Measurements from ENCODE around the gene IRX4.
"Not testable (repeated sequence)": the region's sequence is repeated elsewhere in the genome, so short reads cannot be mapped to it uniquely, and the experiment has no call there.

The IRX4 gene

DNA sequence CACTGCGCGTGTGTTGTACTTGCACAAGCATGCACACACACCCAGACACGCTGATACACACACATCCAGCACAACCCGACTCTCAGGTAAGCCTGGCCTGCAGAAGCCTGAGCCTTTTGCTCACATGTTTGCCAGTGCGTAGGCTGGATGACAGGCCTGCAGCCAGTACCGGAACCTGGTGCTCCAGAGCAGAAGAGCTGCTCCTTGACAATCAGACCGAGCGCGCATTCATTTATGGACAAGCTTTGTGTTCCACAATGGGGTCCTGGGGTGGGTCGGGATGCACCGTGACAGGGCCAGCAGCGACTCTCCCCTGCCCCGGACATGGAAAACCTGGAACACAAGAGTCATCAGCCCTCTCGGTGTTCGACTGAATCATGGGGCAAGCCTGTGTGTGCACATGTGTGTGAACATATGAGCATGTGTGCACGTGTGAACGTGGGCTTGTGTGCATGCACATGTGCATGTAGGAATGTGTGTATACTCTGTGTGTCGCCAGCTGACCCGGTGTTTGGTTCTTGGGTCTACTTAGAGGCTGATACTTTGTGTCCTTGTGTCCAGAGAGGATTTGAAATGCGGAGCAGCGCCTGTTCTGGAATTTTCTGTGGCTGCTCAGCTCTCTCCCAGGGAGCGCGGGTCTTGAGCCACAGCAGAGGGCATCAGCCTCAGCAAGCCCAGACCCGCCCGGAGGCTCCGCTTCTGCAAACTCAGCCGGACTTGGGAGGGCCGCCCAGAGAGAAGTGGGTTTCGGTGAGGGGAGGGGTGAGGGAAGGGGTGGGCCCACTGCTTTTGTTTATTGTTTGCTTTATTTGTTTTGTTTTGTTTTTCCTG, 32.2 kb downstream of the IRX4 start:
- H3K27ac Mint-ChIP-seq = no peak overlapping the region
- H3K4me1 Mint-ChIP-seq = no peaks in the 10 kb centered on the region
- no peak for DNase-seq
- no peak overlapping the region for H3K4me3 Mint-ChIP-seq
- H3K9me3 Mint-ChIP-seq = no peaks in the 10 kb centered on the region
- H3K27me3 Mint-ChIP-seq = peaks cover 75% of the 10 kb centered on the region
- ATAC-seq = no peak

DNA sequence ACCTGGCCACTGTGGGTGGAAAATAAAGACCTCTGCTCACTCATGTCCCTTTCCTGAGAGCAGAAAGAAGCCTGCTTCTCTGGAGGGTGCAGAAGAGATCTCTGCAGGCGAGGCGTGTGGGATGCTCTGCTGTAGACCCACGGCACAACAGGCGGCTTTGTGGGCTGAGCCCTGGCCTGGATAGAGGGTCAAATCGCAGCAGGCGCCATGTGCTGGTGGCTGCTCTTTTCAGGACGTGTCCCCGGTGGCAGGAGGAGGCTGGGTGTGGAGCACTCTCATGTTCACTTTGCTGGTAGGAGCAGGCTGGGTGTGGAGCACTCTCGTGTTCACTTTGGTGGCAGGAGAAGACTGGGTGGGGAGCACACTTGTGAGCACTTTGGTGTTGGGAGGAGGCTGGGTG, 35.1 kb downstream of the IRX4 start:
- Mint-ChIP-seq H3K27ac (no peak overlapping the region), H3K27me3 (peaks cover 46% of the 10 kb centered on the region), H3K4me3 (no peak overlapping the region), H3K4me1 (no peaks in the 10 kb centered on the region), H3K9me3 (no peaks in the 10 kb centered on the region)
- DNase-seq (no peak), ATAC-seq (no peak)

DNA sequence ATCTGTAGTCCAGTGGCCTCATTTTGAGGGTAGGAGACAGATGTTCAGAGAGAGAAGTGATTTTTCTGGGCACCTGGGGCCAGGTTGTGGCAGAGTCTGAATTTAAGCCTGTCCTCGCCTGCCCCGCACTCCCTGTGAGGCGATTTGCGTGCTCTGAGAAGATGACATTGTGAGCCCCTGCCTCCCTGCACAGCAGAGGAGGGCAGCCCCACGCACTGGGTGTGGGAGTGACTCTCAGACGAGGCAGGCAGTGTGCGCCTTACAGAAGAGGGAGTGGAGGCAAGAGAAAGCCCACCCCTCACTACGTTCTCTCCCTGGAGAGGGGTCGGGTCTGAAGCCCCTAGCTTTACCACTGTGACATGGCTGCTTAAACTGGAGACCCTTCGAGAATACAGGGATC, 35.7 kb downstream of the IRX4 start:
- Mint-ChIP-seq H3K9me3 (no peaks in the 10 kb centered on the region), H3K4me3 (no peak overlapping the region), H3K4me1 (no peaks in the 10 kb centered on the region), H3K27ac (no peak overlapping the region), H3K27me3 (peaks cover 40% of the 10 kb centered on the region)
- no peak for ATAC-seq
- no peak for DNase-seq

DNA sequence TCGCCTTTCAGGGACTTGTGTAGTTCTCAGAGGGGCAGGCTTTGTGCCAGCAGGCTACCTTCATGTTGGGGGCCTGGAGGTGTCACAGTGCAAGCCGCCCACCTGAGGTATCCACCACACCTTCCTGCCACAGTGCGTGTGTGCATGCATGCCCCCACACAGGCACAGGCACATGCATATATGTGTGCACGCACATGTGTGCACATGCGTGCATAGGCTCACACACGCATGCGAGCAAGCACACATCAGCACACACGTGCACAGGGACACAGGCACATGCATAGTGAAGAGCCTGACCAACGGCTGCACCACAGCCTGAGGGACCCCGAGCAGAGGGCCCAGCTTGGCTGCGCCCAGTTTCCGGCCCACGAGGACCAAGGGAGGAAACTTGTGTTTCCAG, 36.1 kb downstream of the IRX4 start:
- ATAC-seq (no peak), DNase-seq (no peak)
- H3K27me3 Mint-ChIP-seq = peaks cover 35% of the 10 kb centered on the region
- no peaks in the 10 kb centered on the region for H3K9me3 Mint-ChIP-seq
- no peak overlapping the region for H3K27ac Mint-ChIP-seq
- H3K4me3 Mint-ChIP-seq = no peak overlapping the region
- H3K4me1 Mint-ChIP-seq = no peaks in the 10 kb centered on the region

DNA sequence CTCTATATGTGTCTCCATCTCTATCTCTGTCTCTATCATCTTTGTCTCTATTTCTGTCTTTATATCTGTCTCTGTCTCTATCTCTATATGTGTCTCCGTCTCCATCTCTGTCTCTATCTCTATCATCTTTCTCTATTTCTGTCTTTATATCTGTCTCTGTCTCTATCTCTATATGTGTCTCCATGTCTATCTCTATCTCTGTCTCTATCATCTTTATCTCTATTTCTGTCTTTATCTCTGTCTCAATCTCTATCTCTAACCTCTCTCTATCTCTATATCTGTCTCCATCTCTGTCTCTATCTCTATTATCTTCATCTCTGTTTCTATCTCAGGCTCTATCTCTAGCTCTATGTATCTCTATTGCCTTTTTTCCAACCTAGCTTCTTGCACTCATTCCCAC, 37.0 kb downstream of the IRX4 start:
- H3K9me3 Mint-ChIP-seq = no peaks in the 10 kb centered on the region
- peaks cover 33% of the 10 kb centered on the region for H3K27me3 Mint-ChIP-seq
- ATAC-seq (no peak), DNase-seq (no peak)
- H3K27ac Mint-ChIP-seq = no peak overlapping the region
- no peaks in the 10 kb centered on the region for H3K4me1 Mint-ChIP-seq
- no peak overlapping the region for H3K4me3 Mint-ChIP-seq

DNA sequence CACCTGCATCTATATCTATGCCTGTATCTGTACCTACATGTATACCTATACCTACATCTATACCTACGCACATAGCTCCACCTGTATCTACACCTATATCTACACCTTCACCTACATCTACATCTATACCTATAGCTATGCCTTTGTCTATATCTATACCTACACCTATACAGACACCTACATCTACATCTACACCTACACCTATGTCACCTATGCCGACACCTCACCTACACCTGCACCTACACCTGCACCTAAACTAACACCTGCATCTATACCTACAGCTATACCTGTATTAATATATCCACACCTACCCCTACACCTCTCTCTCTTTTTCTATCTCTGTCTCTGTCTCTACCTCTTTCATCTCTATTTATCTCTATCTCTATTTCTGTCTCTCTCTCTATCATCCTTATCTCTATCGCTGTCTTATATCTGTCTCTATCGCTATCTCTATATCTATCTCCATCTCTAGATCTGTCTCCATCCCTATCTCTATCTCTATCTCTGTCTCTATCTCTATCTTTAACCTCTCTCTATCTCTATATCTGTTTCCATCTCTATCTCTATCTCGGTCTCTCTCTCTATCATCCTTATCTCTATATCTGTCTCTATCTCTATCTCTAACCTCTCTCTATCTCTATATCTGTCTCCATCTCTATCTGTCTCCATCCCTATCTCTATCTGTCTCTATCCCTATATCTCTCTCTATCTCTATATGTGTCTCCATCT, 37.9 kb downstream of the IRX4 start:
- H3K27me3 Mint-ChIP-seq = peaks cover 36% of the 10 kb centered on the region
- DNase-seq (no peak), ATAC-seq (no peak)
- no peak overlapping the region for H3K4me3 Mint-ChIP-seq
- H3K4me1 Mint-ChIP-seq = no peaks in the 10 kb centered on the region
- no peak overlapping the region for H3K27ac Mint-ChIP-seq
- no peaks in the 10 kb centered on the region for H3K9me3 Mint-ChIP-seq

DNA sequence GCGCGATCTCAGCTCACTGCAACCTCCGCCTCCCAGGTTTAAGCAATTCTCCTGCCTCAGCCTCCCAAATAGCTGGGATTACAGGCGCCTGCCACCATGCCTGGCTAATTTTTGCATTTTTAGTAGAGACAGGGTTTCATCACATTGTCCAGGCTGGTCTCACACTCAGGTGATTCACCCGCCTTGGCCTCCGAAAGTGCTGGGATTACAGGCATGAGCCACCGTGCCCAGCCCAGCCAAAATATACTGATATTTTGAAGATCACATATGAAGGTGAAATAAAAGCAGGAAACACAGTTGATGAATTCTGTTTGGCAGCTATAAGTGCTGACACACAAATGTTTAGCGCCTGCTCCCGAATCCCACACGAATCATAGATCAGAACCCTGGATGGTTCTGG, 39.0 kb downstream of the IRX4 start:
- peaks cover 37% of the 10 kb centered on the region for H3K27me3 Mint-ChIP-seq
- not testable (repeated sequence) for H3K27ac Mint-ChIP-seq, DNase-seq, ATAC-seq, H3K4me1 Mint-ChIP-seq, H3K4me3 Mint-ChIP-seq, H3K9me3 Mint-ChIP-seq

DNA sequence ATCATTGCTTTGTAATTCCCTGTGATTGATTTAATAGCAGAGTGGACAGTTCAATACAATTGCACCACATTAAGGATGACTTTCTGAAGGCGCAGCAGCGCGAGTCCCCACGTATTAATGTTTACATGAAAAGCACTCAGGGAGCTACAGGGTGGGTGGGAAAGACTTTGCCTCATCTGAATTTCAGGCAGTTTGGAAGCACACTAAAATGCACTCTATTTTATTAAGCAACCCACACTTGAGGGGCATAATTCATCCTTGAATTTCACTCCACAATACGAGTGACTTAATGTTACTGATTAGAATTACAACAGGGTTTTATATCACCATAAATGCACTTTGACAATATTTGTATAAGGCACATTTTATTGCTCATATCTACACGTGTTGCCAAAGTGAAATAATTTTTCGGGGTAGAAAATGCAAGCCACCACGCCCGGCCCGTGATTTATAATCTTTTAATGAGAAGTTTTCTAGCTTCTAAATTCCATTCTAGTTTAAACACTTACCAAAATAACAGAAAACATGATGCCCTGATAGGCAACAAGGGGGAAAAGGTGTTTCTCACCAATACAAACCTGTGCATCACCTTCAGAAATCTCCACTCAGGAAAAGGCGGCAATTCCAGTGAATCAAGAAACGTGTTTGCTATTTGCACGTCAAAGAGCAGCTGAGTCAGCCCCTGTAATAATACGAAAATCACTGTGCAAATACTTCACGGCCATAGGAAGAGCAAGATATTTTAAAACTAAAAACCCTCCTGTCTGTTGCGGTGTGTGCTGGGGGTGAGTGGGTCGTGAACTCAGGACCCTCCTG, 40.5 kb downstream of the IRX4 start:
- no peak for DNase-seq
- no peak for ATAC-seq
- no peak overlapping the region for H3K27ac Mint-ChIP-seq
- H3K4me3 Mint-ChIP-seq = no peak overlapping the region
- peaks cover 26% of the 10 kb centered on the region for H3K27me3 Mint-ChIP-seq
- H3K9me3 Mint-ChIP-seq = no peaks in the 10 kb centered on the region
- no peaks in the 10 kb centered on the region for H3K4me1 Mint-ChIP-seq

DNA sequence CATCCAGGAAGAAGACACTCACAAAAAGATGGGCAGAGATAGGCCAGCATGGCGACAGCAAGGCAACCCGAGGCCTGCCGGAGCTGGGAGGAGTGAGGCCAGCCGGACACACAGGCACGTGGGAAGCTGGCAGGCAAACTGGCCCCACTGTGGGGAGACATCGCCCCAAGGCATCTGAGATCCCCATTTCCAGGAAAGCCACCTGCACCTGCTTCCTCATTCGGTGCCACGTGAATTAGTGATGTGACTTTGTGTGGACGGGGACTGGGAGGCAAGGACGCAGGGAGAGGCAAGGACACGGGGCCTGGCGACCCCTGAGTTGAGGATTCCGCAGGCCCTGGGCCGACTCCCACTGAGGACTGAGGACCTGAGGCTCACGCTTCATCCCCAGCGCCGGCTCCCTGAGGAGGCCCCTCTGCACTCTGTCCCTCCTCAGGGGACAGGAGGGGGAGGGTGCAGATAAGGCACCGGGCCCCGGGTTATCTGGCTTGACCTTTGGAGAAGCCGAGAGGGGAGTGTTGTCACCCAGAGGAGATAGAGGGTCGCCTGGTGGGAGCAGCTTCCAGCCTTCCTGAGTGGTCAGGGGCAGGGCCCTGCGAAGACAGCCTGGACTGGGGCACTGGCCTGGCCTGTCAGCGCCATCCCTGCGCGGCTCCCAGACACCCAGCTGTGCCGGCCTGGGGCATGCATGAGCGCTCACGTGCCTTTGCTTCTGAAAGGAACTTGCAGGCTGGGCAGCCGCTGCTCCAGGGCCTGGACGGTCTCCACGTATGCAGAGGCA, 41.8 kb downstream of the IRX4 start:
- no peak for ATAC-seq
- Mint-ChIP-seq H3K27me3 (peaks cover 39% of the 10 kb centered on the region), H3K4me3 (no peak overlapping the region), H3K4me1 (no peaks in the 10 kb centered on the region), H3K9me3 (no peaks in the 10 kb centered on the region), H3K27ac (no peak overlapping the region)
- DNase-seq = no peak

DNA sequence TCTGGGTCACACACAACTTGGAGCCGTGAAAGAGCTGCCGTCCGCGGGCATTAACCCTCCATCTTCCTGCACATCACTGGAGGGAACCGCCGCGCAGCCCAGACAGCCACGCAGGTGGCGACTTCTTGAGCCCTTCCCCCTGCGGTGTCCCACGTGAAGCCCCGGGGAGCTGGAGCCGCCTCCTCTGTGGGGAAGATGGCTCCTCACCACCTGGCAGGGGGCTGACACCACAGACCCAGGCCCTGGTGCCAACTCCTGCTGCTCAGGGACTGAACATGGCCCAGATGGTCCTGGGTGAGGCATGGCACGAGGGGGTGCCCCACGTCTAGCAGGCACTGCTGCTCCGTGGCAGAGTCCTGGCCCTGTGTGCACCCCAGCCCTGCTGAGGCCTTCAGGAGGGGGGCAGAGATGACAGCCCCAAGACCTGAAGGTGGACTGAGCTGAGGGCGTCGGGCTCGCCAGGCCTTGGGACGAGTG, 42.6 kb downstream of the IRX4 start:
- Mint-ChIP-seq H3K9me3 (no peaks in the 10 kb centered on the region), H3K4me1 (no peaks in the 10 kb centered on the region), H3K27ac (peak overlapping the region in 1 of 2 donors; percentile 31), H3K27me3 (peaks cover 47% of the 10 kb centered on the region), H3K4me3 (no peak overlapping the region)
- peak; percentile 15 for ATAC-seq
- DNase-seq = no peak

DNA sequence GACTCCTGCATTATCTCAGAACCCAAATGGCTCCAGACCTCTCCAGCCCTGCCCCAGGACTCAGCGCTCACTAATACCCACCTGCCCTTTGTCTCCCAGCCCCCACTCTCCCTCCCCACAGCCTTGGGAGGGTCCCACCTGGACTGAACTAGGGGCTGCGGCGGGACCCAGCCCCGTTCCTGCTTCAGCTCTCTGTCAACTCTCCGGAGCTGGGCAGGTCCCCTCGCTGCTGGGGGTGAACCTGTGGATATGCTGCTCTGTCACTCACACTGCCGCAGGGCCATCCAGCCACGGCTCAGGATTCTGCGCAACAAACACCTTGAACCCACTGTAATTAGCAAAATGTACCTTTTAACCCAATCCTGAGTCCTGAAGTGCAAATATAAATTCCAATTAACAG, 44.7 kb downstream of the IRX4 start:
- H3K27ac Mint-ChIP-seq = no peak overlapping the region
- no peak for ATAC-seq
- no peak overlapping the region for H3K4me3 Mint-ChIP-seq
- H3K4me1 Mint-ChIP-seq = no peaks in the 10 kb centered on the region
- peaks cover 60% of the 10 kb centered on the region for H3K27me3 Mint-ChIP-seq
- DNase-seq = no peak
- no peaks in the 10 kb centered on the region for H3K9me3 Mint-ChIP-seq

DNA sequence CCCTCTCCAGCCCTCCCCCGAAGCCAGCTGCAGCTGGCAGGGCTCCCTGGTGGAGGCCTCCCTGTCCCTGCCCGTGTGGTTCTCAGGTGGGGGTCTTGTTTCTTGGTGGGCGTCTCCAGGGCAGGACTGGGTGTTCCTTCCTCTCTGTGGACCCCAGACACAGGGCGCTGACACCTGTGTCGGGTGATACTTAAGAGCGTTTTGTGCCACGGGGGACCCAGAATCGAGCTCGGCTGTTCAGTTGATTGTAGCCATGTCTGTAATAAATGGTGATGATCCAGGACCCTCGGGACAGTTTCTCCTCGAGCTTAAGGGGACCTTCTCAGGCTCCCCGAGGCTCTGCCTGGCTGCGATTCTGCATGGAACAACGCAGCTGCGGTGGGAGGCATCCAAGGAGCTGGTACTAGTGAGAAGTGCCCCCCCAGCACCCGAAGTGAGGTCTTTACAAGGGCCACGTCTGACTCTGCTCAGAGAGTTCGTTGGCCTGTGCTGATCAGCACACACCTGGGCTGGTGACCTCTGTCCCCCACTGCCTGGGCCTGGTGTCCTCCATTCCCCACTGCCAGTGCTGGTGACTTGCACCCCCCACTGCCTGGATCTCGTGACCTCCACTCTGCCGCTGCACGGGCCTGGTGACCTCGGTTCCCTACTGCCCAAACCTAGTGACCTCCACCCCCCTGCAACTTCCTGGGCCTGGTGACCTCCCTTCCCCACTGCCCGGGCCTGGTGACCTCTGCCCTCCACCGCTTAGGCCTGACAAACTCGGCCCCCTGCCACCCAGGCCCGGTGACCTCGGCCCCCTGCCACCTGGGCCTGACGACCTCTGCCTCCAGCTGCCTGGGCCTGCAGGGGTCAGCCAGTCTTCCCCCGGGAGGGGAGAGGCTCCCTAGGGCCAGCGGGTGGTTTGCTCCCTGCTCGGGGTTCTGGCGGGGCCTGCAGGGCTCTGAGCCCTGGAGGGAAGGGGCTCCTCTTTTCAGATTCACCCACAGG, 45.5 kb downstream of the IRX4 start:
- H3K27ac Mint-ChIP-seq = peak overlapping the region in 1 of 2 donors; percentile 37
- ATAC-seq (no peak), DNase-seq (no peak)
- no peak overlapping the region for H3K4me3 Mint-ChIP-seq
- H3K27me3 Mint-ChIP-seq = peaks cover 66% of the 10 kb centered on the region
- no peaks in the 10 kb centered on the region for H3K4me1 Mint-ChIP-seq
- H3K9me3 Mint-ChIP-seq = no peaks in the 10 kb centered on the region

DNA sequence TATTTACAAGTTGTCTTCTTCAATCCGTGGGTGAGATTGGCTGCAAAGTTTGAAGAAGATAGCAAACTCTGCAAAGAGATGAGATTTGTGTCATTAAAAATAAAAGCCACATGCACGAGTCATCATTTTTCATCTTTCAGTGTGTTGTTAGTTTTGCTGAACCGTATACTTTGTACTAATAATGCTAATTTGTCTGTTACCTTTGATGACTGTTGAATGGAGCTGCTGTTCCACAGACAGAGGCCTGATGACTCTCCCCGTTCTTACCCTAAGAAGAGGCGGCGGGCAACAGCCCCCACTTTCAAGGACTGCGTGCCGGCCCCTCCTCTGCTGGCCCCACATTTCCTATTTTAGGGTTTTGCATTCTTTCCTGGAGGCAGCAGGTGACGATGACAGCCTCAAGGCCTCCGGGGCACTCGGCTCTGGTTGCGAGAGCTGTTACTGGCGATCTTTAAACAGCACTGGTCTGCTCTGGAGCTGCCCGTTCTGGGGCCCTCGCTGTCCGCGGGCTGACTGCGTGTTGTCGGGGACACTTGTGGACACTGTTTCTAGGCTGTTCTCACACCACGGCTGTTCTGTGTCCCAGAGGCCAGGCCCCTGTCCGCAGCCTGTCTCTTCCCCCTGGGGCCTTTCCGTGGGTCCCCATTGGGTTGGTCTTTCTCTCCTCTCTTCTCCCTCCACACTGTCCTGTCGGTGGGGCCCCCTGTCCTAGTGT, 46.4 kb downstream of the IRX4 start:
- Mint-ChIP-seq H3K27me3 (peaks cover 72% of the 10 kb centered on the region), H3K4me1 (no peaks in the 10 kb centered on the region)
- ATAC-seq = no peak

DNA sequence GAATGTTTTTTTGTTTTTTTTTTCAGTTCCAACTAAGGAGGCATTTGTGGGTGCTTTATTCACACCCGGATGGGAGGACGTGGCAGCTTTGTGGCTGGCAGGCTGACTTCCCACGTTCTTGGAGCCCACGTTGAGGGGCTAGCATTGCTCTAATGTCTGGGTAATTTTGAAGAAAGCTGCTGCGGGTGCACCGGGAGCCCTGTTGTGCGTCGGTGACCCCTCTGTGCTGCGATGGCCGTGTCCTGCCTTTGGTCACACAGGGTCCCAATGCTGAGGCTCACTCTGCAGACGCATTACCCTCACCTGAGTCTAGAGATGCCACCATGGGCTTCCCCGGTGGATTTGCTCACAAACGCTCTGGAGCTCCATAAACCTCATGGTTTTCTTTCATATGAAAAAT, 47.3 kb downstream of the IRX4 start:
- no peak overlapping the region for H3K27ac Mint-ChIP-seq
- no peak for DNase-seq

More for the DNA sequence above, 46.4 kb downstream of the IRX4 start:
- peak overlapping the region in 1 of 2 donors; percentile 37 for H3K27ac Mint-ChIP-seq
- no peak for DNase-seq
- no peak overlapping the region for H3K4me3 Mint-ChIP-seq
- H3K9me3 Mint-ChIP-seq = no peaks in the 10 kb centered on the region

More for the DNA sequence above, 47.3 kb downstream of the IRX4 start:
- Mint-ChIP-seq H3K4me3 (no peak overlapping the region), H3K4me1 (no peaks in the 10 kb centered on the region), H3K9me3 (no peaks in the 10 kb centered on the region), H3K27me3 (peaks cover 63% of the 10 kb centered on the region)
- no peak for ATAC-seq
